Liver (tissue), 9 donors: ENCODE data around the gene TARBP1. TPM values are rescaled to one million over a fixed set of nuclear protein-coding genes. Genes with fewer than 3 reads are reported as not detected.

Experiments used
- DNase-seq: peaks from one replicate; pipeline ENCODE4 v3.0.0-alpha.2; 2017; ENCODE audit warnings: low spot score
- H3K27ac ChIP-seq, 2 donors: one replicate each; pipeline ENCODE4 v1.7.0; 2013; ENCODE audit warnings: inconsistent platforms in 2 of 2, low read length in 2 of 2, control low read depth in 1 of 2, low read depth in 1 of 2, mild to moderate bottlenecking in 1 of 2
- H3K27me3 ChIP-seq, 4 donors: one replicate each; pipeline versions ENCODE4 v1.6.1 to v1.7.0; 2013; ENCODE audit warnings: low read length in 3 of 4, inconsistent platforms in 1 of 4, mild to moderate bottlenecking in 1 of 4, moderate library complexity in 1 of 4; ENCODE audit not compliant: control insufficient read depth in 4 of 4, insufficient read depth in 4 of 4
- H3K36me3 ChIP-seq, 4 donors: one replicate each; pipeline versions ENCODE4 v1.6.1 to v1.7.0; 2013; ENCODE audit warnings: low read length in 3 of 4, mild to moderate bottlenecking in 3 of 4, low read depth in 1 of 4, moderate library complexity in 1 of 4; ENCODE audit not compliant: control insufficient read depth in 4 of 4, insufficient read depth in 3 of 4
- H3K4me1 ChIP-seq, 4 donors: one replicate each; pipeline versions ENCODE4 v1.6.1 to v1.7.0; 2013; ENCODE audit warnings: low read length in 3 of 4, mild to moderate bottlenecking in 3 of 4, moderate library complexity in 1 of 4; ENCODE audit not compliant: control insufficient read depth in 4 of 4, insufficient read depth in 4 of 4
- H3K4me3 ChIP-seq, 3 donors: one replicate each; pipeline versions ENCODE4 v1.6.1 to v1.7.0; 2013; ENCODE audit warnings: low read length in 3 of 3, control low read depth in 1 of 3, low read depth in 1 of 3, mild to moderate bottlenecking in 1 of 3
- H3K9ac ChIP-seq, 2 donors: one replicate each; pipeline ENCODE4 v1.7.0; 2013; ENCODE audit warnings: low read length in 2 of 2, mild to moderate bottlenecking in 2 of 2, moderate library complexity in 2 of 2, control low read depth in 1 of 2, low read depth in 1 of 2
- H3K9me3 ChIP-seq, 4 donors: one replicate each; pipeline versions ENCODE4 v1.6.1 to v1.7.0; 2013; ENCODE audit warnings: low read length in 3 of 4; ENCODE audit not compliant: control insufficient read depth in 4 of 4
- EGR1 ChIP-seq, 2 donors: IDR thresholded peaks; 2 replicates each; pipeline ENCODE4 v1.6.1; 2016 to 2018; ENCODE audit warnings: antibody characterized with exemption in 2 of 2, low read depth in 2 of 2
- FOXA1 ChIP-seq: IDR thresholded peaks from 2 replicates; pipeline ENCODE4 v1.6.1; 2016; ENCODE audit warnings: antibody characterized with exemption
- HNF4G ChIP-seq: IDR thresholded peaks from 2 replicates; pipeline ENCODE4 v1.6.1; 2016; ENCODE audit warnings: antibody characterized with exemption
- NR2F2 ChIP-seq: IDR thresholded peaks from 2 replicates; pipeline ENCODE4 v1.6.1; 2016; ENCODE audit warnings: antibody characterized with exemption
- RAD21 ChIP-seq, 2 donors: IDR thresholded peaks; 2 replicates each; pipeline ENCODE4 v1.6.1; 2016; ENCODE audit warnings: antibody characterized with exemption in 2 of 2, mild to moderate bottlenecking in 2 of 2
- RXRA ChIP-seq, 2 donors: IDR thresholded peaks; 2 replicates each; pipeline ENCODE4 v1.6.1; 2017 to 2018; ENCODE audit warnings: antibody characterized with exemption in 2 of 2, mild to moderate bottlenecking in 1 of 2
- SP1 ChIP-seq: IDR thresholded peaks from 2 replicates; pipeline ENCODE4 v1.6.1; 2018; ENCODE audit warnings: antibody characterized with exemption, mild to moderate bottlenecking
- TAF1 ChIP-seq: conservative IDR thresholded peaks from 2 replicates; pipeline ENCODE4 v1.6.1; 2016; ENCODE audit warnings: antibody characterized with exemption, mild to moderate bottlenecking
- YY1 ChIP-seq: IDR thresholded peaks from 2 replicates; pipeline ENCODE4 v1.6.1; 2016; ENCODE audit warnings: antibody characterized with exemption, mild to moderate bottlenecking
- WGBS: extraction: QIAGEN DNeasy Blood & Tissue Kit; methylation state at CpG from one replicate; pipeline ENCODE4 v1.1.7; 2013; 5-methylcytosine and 5-hydroxymethylcytosine counted together
- polyA plus RNA-seq, 2 donors: library from polyadenylated mRNA; stranded (reverse) in 1 of 2; unstranded in 1 of 2; fragments of 200-250 nt in 1 of 2; fragments of >200 nt in 1 of 2; fragmentation: Nextera tagmentation in 1 of 2; extraction: Ambion mirVana in 1 of 2; gene quantifications; one replicate each; pipeline versions ENCODE4 v1.2.1 to v1.2.3, GENCODE V29; 2013 to 2015
- total RNA-seq, 2 donors: library from RNA; depleted of rRNA; stranded (reverse); fragments of >200 nt; gene quantifications; one replicate each; pipeline ENCODE4 v1.2.3, GENCODE V29; 2014
- TF ChIP-seq, protein P1 (sequence below): IDR thresholded peaks from 2 replicates; pipeline ENCODE4 v1.6.1; 2016; ENCODE audit warnings: antibody characterized with exemption
- TF ChIP-seq, protein P2 (sequence below): IDR thresholded peaks from 2 replicates; pipeline ENCODE4 v1.6.1; 2016; ENCODE audit warnings: antibody characterized with exemption
- TF ChIP-seq, protein P3 (sequence below): IDR thresholded peaks from 2 replicates; pipeline ENCODE4 v1.6.1; 2016; ENCODE audit warnings: antibody characterized with exemption
- TF ChIP-seq, protein P4 (sequence below): fragments of 150-350 bp; IDR thresholded peaks from 2 replicates; pipeline ENCODE4 v1.5.1; 2017; ENCODE audit warnings: improper control_type of control experiment, low read depth, low read length; ENCODE audit not compliant: missing input control
- TF ChIP-seq, protein P5 (sequence below): IDR thresholded peaks from 2 replicates; pipeline ENCODE4 v1.6.1; 2016; ENCODE audit warnings: antibody characterized with exemption, mild to moderate bottlenecking
- donor health status: healthy.
- donor health status: healthy.
- donor health status: healthy.
- donor health status: healthy.
- donor health status: healthy.

TARBP1 gene
- total and polyA plus RNA-seq, 4 donors, result 4.1 to 17.6 (median 9.1) TPM

DNA sequence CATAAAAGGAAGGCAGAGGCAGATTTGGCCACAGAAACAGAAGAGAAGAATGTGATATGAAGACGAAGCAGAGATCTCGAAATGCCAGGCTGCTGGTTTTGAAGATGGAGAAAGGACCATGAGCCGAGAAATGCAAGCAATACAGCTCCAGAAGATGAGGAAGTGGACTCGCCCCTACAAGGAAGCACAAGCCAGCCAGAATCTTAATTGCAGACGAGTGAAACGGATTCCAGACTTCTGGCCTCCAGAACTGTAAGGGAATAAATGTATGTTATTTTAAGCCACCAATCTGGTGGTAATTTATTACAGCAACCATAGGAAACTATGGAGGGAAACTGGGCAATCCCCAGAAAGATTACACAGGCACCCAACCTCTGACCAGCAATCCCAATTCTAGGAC is 24.1 kb downstream of the TARBP1 start:
- 87% methylated on average over 6 of the region's 6 CpGs for WGBS
- no peaks in the 10 kb centered on the region for H3K9me3 ChIP-seq

DNA sequence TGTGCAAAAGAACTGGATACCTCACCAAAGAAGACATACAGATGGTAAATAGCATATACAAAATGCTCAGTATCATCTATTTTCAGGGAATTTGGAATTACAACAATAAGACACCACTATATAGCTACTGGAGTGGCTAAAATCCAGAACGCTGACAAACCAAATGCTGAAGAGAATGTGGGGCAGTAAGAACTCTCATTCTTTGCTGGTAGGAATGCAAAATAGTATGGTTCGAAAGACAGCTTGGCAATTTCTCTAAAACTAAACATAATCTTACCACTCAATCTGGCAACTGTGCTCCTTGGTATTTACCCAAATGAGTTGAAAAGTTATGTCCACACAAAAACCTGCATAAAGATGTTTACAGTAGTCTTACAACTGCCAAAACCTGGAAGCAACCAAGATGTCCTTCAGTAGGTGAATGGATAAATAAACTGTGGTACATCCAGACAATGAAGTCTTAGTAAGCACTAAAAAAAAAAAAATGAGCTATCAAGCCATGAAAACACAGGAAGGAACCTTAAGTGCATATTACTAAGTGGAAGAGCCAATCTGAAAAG is 26.5 kb downstream of the TARBP1 start:
- no peak overlapping the region for H3K4me3 ChIP-seq
- TF ChIP-seq, protein P1, sequence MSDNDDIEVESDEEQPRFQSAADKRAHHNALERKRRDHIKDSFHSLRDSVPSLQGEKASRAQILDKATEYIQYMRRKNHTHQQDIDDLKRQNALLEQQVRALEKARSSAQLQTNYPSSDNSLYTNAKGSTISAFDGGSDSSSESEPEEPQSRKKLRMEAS, result no peak
- TF ChIP-seq YY1 (no peak), HNF4G (no peak), TAF1 (no peak), SP1 (no peak), RXRA (IDR thresholded peaks at IDR 0.05) (no peak), EGR1 (IDR thresholded peaks at IDR 0.05; ENCODE audit: low read depth in 2 of 2) (no peak), NR2F2 (no peak)
- TF ChIP-seq, protein P2, sequence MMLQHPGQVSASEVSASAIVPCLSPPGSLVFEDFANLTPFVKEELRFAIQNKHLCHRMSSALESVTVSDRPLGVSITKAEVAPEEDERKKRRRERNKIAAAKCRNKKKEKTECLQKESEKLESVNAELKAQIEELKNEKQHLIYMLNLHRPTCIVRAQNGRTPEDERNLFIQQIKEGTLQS, result no peak
- TF ChIP-seq, protein P3, sequence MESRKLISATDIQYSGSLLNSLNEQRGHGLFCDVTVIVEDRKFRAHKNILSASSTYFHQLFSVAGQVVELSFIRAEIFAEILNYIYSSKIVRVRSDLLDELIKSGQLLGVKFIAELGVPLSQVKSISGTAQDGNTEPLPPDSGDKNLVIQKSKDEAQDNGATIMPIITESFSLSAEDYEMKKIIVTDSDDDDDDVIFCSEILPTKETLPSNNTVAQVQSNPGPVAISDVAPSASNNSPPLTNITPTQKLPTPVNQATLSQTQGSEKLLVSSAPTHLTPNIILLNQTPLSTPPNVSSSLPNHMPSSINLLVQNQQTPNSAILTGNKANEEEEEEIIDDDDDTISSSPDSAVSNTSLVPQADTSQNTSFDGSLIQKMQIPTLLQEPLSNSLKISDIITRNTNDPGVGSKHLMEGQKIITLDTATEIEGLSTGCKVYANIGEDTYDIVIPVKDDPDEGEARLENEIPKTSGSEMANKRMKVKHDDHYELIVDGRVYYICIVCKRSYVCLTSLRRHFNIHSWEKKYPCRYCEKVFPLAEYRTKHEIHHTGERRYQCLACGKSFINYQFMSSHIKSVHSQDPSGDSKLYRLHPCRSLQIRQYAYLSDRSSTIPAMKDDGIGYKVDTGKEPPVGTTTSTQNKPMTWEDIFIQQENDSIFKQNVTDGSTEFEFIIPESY, result no peak
- peaks cover 0 to 3% (median 1%) of the 10 kb centered on the region in 4 donors for H3K4me1 ChIP-seq
- H3K36me3 ChIP-seq, result peaks cover 1 to 5% (median 4%) of the 10 kb centered on the region in 4 donors
- H3K9ac ChIP-seq, result no peak overlapping the region
- no peaks in the 10 kb centered on the region for H3K9me3 ChIP-seq
- 73% methylated on average over 2 of the region's 2 CpGs for WGBS
- no peaks in the 10 kb centered on the region for H3K27me3 ChIP-seq
- no peak for DNase-seq
- H3K27ac ChIP-seq, result no peak overlapping the region

More for the DNA sequence above, 24.1 kb downstream of the TARBP1 start:
- peaks cover 0 to 4% (median 0%) of the 10 kb centered on the region in 4 donors for H3K36me3 ChIP-seq
- H3K4me3 ChIP-seq, result no peak overlapping the region
- no peak overlapping the region for H3K9ac ChIP-seq
- H3K27ac ChIP-seq, result no peak overlapping the region
- DNase-seq, result no peak
- H3K27me3 ChIP-seq, result no peaks in the 10 kb centered on the region
- TF ChIP-seq EGR1 (IDR thresholded peaks at IDR 0.05; ENCODE audit: low read depth in 2 of 2), result no peak
- no peak for TF ChIP-seq RAD21 (IDR thresholded peaks at IDR 0.05)
- TF ChIP-seq FOXA1, result no peak
- TF ChIP-seq, protein P4, sequence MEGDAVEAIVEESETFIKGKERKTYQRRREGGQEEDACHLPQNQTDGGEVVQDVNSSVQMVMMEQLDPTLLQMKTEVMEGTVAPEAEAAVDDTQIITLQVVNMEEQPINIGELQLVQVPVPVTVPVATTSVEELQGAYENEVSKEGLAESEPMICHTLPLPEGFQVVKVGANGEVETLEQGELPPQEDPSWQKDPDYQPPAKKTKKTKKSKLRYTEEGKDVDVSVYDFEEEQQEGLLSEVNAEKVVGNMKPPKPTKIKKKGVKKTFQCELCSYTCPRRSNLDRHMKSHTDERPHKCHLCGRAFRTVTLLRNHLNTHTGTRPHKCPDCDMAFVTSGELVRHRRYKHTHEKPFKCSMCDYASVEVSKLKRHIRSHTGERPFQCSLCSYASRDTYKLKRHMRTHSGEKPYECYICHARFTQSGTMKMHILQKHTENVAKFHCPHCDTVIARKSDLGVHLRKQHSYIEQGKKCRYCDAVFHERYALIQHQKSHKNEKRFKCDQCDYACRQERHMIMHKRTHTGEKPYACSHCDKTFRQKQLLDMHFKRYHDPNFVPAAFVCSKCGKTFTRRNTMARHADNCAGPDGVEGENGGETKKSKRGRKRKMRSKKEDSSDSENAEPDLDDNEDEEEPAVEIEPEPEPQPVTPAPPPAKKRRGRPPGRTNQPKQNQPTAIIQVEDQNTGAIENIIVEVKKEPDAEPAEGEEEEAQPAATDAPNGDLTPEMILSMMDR, result no peak
- TF ChIP-seq, protein P5, sequence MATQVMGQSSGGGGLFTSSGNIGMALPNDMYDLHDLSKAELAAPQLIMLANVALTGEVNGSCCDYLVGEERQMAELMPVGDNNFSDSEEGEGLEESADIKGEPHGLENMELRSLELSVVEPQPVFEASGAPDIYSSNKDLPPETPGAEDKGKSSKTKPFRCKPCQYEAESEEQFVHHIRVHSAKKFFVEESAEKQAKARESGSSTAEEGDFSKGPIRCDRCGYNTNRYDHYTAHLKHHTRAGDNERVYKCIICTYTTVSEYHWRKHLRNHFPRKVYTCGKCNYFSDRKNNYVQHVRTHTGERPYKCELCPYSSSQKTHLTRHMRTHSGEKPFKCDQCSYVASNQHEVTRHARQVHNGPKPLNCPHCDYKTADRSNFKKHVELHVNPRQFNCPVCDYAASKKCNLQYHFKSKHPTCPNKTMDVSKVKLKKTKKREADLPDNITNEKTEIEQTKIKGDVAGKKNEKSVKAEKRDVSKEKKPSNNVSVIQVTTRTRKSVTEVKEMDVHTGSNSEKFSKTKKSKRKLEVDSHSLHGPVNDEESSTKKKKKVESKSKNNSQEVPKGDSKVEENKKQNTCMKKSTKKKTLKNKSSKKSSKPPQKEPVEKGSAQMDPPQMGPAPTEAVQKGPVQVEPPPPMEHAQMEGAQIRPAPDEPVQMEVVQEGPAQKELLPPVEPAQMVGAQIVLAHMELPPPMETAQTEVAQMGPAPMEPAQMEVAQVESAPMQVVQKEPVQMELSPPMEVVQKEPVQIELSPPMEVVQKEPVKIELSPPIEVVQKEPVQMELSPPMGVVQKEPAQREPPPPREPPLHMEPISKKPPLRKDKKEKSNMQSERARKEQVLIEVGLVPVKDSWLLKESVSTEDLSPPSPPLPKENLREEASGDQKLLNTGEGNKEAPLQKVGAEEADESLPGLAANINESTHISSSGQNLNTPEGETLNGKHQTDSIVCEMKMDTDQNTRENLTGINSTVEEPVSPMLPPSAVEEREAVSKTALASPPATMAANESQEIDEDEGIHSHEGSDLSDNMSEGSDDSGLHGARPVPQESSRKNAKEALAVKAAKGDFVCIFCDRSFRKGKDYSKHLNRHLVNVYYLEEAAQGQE, result no peak
- TF ChIP-seq SP1, result no peak
- peaks cover 2 to 12% (median 7%) of the 10 kb centered on the region in 4 donors for H3K4me1 ChIP-seq
